ENCODE data around the gene C4B. TPM values are rescaled to one million over a fixed set of nuclear protein-coding genes. Genes with fewer than 3 reads are reported as not detected.
A peak's percentile ranks its signal among the peaks of the same experiment; 100 is the strongest.

The C4B gene
- total and polyA plus RNA-seq, 9 of the 15 experiments (the other 6 are each of a cell fraction or from before 2014, with no cell fraction given): 0.32 to 8.8 (median 5.4) TPM

DNA sequence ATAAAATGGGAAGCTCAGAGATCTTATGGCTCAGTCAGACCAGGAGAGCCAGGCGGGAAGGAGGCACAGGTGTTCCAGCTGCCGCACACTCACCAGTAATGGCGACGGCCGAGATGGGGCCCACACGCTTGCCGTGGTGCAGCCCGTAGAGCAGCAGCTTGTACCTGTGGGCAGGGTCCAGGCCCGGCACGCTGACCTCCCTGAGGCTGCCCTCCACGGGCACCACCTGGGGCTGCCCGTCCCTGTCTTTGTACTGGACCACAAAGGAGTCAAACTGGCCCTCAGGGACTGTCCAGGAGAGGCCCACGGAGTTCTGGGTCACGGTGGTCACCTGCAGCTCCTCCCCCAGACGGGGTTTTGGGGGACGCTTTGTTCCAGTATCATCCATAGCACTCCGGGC lies 54.9 kb downstream of the C4B start:
- TF ChIP-seq, protein P1, sequence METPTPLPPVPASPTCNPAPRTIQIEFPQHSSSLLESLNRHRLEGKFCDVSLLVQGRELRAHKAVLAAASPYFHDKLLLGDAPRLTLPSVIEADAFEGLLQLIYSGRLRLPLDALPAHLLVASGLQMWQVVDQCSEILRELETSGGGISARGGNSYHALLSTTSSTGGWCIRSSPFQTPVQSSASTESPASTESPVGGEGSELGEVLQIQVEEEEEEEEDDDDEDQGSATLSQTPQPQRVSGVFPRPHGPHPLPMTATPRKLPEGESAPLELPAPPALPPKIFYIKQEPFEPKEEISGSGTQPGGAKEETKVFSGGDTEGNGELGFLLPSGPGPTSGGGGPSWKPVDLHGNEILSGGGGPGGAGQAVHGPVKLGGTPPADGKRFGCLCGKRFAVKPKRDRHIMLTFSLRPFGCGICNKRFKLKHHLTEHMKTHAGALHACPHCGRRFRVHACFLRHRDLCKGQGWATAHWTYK (CRISPR knock-in tag; IDR thresholded peaks at IDR 0.05): no peak
- TF ChIP-seq XRCC4 (IDR thresholded peaks at IDR 0.05; ENCODE audit: extremely low read depth, insufficient read depth, insufficient read length) (no peak), TSC22D4 (tag; IDR thresholded peaks at IDR 0.05) (no peak), MTA3 (IDR thresholded peaks at IDR 0.05; ENCODE audit: borderline replicate concordance) (no peak), ZNF778 (CRISPR knock-in tag; IDR thresholded peaks at IDR 0.05) (no peak), HOXB6 (CRISPR knock-in tag; IDR thresholded peaks at IDR 0.05; ENCODE audit: borderline replicate concordance) (no peak), XRCC5 (IDR thresholded peaks at IDR 0.05; ENCODE audit: low read depth, low read length) (no peak), CEBPG (CRISPR knock-in tag; IDR thresholded peaks at IDR 0.05) (no peak), CEBPG (tag; conservative IDR thresholded peaks at IDR 0.05 in 1 of 2, IDR thresholded peaks at IDR 0.05 in 1 of 2) (no peak), TCFL5 (CRISPR knock-in tag; conservative IDR thresholded peaks at IDR 0.05) (no peak)
- no peaks in the 10 kb centered on the region for H4K20me1 ChIP-seq (replicated peaks; ENCODE audit: control insufficient read depth, insufficient read depth, low read length)
- WGBS (ENCODE audit: insufficient coverage, low coverage, missing lambda C conversion rate): 15% methylated on average over 17 of the region's 17 CpGs
- POLR2A ChIA-PET: no interaction called here
- no peaks in the 10 kb centered on the region for H3K9me3 ChIP-seq (replicated peaks; ENCODE audit: control insufficient read depth, insufficient read depth, low read depth, low read length)
- in situ Hi-C loops (cut with MboI): no loop called here
- peak; percentile 7; the same call in 1 of the 3 replicates for ATAC-seq
- no peak overlapping the region for H3K4me2 ChIP-seq (ENCODE audit: insufficient read depth, low read length)
- no peak for DNase-seq (ENCODE audit: extremely low read depth in 1 of 4, low spot score in 3 of 4)
- H3K27me3 ChIP-seq (ENCODE audit: control insufficient read depth in 2 of 2, insufficient read depth in 2 of 2, low read length in 2 of 2): peaks cover 54 to 67% of the 10 kb centered on the region in 2 experiments
- no TSS peak for BruUV-seq (replicated peaks)
- CTCF ChIA-PET (ENCODE audit: low intra/inter-chr PET ratio): no interaction called here
- no peak overlapping the region for H3K9ac ChIP-seq (ENCODE audit: insufficient read depth in 1 of 2, low read depth in 2 of 2, low read length in 2 of 2)
- no peak overlapping the region for H2AFZ ChIP-seq (ENCODE audit: low read depth, low read length)
- no peaks in the 10 kb centered on the region for H3K36me3 ChIP-seq (ENCODE audit: control insufficient read depth, insufficient read depth, low read length)
- H3K4me3 ChIP-seq: no peak overlapping the region
- H3K27ac ChIP-seq (ENCODE audit: extremely low read depth, low read depth, low read length): no peak overlapping the region
- no peaks in the 10 kb centered on the region for H3K9me1 ChIP-seq (ENCODE audit: control insufficient read depth, insufficient read depth, low read length)
- no peaks in the 10 kb centered on the region for H3K79me2 ChIP-seq (ENCODE audit: control insufficient read depth, insufficient read depth, low read length)
- peaks cover 0 to 17% of the 10 kb centered on the region in 2 experiments; a peak in 2 of 5 replicates for H3K4me1 ChIP-seq (replicated peaks in 1 of 2; ENCODE audit: control insufficient read depth in 2 of 2, insufficient read depth in 2 of 2, low read length in 2 of 2)
- no peak for FAIRE-seq
- intact Hi-C loops (cut with micrococcal nuclease): no loop called here

Data from K562 (cell line).